Fibroblast of skin of right biceps (primary cell): Measurements from ENCODE around the gene HIVEP2.

Experiments used
- DNase-seq: peaks from one replicate; pipeline ENCODE4 v3.0.0-alpha.2; 2013

The HIVEP2 gene

GRCh38 chr6:142857233-142857761 lies 87.7 kb downstream of the HIVEP2 start:
- DNase-seq: no peak

DNA sequence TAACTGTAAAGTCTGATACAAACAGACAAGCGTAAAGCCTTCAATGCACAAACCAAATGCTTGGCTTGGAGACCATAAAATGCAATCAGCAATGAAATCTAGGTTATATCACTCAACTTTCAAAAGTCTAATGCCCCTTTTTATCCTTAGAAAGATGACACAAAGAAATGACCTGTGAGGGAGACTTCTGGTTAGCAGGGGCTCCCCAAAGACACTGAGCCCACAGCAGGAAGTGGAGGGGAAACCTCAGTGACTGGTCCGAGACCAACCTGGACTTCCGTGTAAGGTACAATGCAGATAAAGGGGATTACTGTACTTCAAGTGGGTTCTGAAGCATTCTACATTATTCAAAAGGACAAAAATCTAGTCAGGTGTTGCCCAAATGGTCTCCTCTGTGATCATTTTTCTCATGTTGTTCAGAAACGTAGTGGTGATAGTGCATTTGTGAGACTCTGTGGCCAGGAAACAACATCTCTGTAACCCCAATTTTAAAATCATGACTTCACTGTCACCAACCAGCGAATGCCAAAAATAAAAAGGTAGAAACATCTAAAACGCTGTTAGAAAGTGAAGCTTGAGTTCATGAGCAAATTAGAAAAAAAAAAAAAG lies 88.2 kb downstream of the HIVEP2 start:
- no peak for DNase-seq

DNA sequence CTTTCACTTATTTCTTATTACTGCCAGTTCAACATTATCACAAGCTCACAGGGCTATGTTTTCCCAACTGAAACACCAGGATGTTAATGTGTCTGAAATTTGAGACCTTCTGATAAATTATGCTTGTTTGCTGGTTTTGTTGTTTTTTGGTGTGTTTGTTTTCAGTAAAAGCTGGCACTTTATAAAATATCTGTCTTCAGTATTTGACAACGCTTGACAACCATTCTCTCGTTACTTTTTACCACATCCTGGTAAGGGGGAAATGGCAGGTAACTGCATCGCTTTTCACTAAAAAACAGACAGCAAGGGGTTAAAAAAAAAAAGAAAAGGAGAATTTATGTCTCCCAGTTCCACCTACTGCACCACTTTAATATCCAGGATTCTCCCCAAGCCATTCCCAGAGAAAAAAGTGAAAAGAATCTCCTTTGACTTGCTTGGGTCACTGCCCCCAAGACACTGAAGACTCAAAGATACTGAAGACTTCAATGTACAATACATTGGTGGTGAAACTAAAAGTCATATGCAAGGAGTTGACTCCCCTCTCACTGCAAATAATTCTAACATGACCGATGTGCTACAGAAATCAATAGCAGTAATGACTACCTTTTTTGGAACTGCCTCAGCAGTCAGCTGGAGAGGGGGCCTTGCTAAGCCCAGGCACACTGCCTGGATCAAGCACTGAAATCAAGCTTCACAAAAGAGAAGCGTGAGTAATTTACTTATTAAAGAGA lies 88.9 kb downstream of the HIVEP2 start:
- DNase-seq: no peak

DNA sequence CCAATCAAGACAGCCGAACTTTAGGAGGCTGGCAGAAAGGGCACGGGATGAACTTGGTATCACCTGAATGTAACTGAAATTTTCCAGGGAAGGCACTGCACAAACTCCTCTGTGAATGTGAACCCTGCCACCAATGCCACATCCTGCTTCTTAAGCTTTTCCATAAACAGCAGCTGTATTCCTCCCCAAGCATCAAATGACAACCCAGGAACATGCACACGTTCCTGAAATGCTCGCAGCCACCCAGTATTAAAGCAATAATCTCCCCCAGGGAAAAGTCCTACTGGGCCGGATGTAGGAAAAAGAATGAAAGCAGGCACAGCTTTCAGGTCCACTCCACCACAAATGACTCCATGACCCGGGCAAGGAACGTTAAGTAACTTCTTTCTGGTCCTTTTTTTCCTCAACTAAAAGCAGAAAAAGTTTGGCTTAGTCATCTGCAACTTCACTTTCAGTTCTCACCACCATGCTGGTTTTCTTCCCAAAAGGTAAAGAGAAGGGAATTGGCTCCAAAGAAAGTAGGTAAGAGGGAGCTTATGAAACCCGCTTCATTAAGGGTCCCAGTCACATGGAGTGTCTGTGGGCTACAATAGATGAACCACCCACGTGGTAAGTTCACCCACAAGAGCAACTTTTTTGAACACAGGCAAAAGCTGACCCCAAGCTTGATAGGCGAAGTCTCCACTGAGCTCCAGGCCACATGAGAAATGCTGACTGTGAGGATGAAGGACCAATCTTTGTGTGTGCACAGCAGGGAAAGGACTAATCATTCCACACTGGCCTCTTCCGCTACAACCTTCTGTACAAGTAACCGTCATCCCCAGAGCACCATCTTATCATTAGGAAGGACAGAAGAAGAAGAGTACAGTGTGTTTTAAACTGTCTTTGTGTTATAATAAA lies 90.1 kb downstream of the HIVEP2 start:
- DNase-seq: no peak

- no peak for DNase-seq
Observed at GRCh38 chr6:142853244-142854180, 91.5 kb downstream of the HIVEP2 start.

GRCh38 chr6:142851601-142852000 lies 93.4 kb downstream of the HIVEP2 start:
- DNase-seq: peak; percentile 46

DNA sequence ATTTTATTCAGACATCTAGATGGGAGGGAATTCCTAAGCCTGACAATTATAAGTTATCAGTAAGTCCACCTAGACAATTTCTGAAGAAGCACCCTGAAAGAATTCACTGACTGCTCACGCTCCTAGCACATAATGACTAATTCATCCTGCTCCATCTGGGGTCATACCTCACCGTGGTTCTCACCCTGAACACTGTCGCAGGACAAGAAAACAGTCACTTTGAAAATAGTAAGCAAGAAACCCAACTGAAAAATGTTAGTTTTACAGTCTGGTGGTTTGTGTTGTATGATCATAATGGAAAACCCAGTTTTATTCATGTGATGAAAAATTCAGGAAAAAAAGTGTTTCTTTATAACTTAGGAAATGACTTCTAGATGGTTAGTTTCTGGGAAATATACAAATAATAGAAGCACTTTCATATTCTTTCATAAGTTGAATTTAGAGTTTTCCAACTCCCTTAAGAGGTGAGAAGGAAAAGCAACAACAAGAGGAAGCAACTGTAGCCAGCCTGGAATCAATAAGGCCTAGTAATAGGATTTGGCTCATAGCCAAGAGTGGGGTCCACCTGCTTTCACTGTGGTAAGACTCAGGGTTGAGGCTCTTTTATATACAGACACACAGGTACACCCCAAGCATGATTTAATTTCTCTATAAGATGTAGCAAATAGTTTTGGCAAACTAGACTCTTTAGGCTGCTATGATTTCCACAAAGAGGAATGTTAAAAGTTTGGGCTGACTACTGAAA lies 94.1 kb downstream of the HIVEP2 start:
- DNase-seq: peak; percentile 73

DNA sequence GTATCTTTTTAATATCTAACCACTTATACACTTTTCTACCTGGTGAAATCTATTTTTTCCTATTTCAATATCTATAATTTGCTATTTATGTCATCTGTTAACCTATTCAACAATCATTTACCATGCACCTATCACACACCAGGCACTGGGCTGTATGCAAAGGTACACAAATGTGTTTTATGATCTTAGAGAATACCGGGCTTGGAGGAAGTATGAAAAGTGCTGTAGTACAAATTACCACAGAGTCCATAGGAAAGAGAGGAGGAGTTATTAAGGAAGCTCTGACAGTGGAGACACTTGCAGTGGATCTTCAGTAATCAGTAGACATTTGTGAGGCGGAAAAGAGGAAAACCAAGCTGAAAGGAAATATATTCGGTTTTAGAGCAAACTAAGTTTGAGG lies 96.0 kb downstream of the HIVEP2 start:
- DNase-seq: no peak

GRCh38 chr6:142848156-142848555 lies 96.8 kb downstream of the HIVEP2 start:
- DNase-seq: no peak

- peak; percentile 93 for DNase-seq
Observed at GRCh38 chr6:142846883-142847287, 98.1 kb downstream of the HIVEP2 start.

GRCh38 chr6:142846459-142846831 lies 98.5 kb downstream of the HIVEP2 start:
- DNase-seq: peak; percentile 46

GRCh38 chr6:142845624-142846458 lies 99.1 kb downstream of the HIVEP2 start:
- peak; percentile 89 for DNase-seq

DNA sequence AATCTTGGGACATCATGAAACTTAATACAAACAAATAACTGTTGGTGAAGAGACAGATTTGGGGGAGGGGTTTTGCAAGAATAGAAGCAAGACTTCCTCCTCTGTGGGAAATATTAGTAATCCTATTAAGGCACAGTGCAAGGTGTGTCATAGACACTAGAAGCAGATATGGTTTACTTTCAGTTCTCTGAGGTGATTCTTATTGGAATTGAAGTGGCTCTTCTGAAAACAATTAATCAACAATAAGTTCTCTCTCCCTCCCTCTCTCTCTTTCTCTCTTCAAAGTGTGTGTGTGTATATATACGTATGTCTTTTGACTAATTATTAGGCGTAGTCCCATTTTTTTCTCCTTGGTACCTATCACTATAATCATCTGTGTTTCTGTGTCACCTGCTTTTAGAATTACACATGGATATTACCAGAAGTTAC lies 99.8 kb downstream of the HIVEP2 start:
- DNase-seq: no peak

GRCh38 chr6:142844065-142844755 lies 100.8 kb downstream of the HIVEP2 start:
- peak; percentile 75 for DNase-seq

DNA sequence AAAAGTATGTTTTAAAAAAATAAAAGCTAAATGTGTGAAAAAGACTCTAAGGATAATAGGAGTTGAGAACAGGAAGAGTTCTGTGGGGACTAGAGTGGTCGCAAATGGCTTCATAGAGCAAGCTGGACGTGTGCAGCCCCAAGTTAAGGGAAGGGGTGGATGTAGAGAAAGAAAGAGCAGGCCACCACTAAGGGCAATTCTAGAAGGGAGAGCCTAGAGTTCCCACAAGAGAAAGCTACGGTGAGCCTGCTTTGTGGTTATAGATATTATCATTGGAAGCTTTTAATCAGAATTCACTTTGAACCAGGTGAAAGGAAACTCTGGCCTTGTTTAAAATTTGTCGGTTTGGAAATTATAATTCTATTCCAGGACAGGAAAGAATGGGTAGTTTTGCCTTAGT lies 101.6 kb downstream of the HIVEP2 start:
- no peak for DNase-seq

GRCh38 chr6:142842418-142843261 lies 102.3 kb downstream of the HIVEP2 start:
- DNase-seq: peak; percentile 68

GRCh38 chr6:142841915-142842314 lies 103.1 kb downstream of the HIVEP2 start:
- no peak for DNase-seq

DNA sequence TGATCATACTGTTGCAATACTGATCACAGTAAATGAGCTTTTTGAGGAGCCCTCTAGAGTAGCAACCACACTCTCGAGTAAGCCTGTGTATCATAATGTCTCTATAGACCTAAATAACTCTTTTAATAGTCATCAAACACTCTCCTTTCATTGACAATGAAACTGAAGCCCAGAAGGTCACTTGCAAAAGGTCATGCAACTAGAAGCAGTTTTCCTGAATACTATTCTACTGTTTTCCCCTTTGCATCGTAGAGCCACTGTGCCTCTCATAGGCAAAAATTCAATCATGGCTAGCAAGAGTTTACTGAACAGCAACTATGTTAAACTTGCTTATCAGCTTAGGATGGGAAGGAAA lies 105.3 kb downstream of the HIVEP2 start:
- no peak for DNase-seq
